ENCODE results near the gene DNPH1. TPM values are rescaled to one million over a fixed set of nuclear protein-coding genes. Genes with fewer than 3 reads are reported as not detected.

Gene DNPH1
- total RNA-seq, 1 experiment from 2014 or later = 43.5 TPM

DNA sequence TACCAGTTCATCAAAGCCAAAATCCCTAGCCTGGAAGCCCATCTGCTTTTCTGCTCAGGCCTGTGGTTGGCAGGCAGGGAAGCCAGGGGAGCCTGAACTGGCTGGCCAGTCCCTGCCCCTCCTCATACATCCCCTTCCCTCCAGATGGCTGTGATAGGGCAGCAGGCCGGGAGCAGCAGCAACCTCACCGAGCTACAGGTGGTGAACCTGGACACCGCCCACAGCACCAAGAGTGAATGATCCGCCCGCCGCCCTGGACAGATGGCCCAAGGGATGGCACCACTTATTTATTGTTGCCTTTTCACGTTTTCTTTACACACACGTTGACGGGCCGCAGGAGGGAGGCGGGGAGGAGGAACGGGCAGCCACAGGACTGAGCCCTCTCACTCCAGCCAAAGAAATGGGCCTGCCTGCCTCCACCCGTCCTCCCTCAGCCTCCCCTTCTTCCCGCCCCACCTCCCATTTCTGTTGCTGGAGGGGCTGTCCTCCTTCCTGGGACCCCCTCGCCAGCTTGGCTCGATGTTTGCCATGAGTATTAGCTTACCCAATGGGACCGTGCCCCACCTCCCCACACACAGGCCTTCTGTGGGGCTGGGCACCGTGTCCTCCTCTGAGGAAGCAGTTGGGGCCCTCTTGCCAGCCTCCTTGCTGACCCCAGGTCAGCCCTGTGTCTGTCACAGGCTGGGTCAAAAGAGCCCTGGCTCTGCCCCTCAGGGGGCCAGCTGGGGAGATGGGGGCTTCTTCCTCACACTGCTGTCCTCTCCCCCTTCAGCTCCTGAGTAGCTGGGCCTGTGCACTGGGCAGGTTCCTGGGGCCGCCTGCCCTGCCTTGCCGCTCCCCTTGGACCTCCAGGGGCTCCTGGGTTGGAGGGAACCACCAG is 50.1 kb downstream of the DNPH1 start:
- Histone ChIP-seq H3K4me1 (replicated peaks; ENCODE audit: insufficient read depth) (peaks cover 31% of the 10 kb centered on the region), H3K4me2 (no peak overlapping the region), H3K4me3 (no peak overlapping the region), H3K79me2 (ENCODE audit: low read depth) (peaks cover 11% of the 10 kb centered on the region; the same call in 1 of the 2 replicates), H3K9me2 (ENCODE audit: insufficient read depth) (no peaks in the 10 kb centered on the region), H3K36me3 (ENCODE audit: low read depth) (peaks cover 9% of the 10 kb centered on the region; the same call in 1 of the 2 replicates), H3K27ac (no peak overlapping the region), H4K20me1 (ENCODE audit: insufficient read depth) (no peaks in the 10 kb centered on the region), H3K27me3 (ENCODE audit: insufficient read depth, low read depth) (no peaks in the 10 kb centered on the region), H3F3A (ENCODE audit: insufficient read depth, low read depth) (peaks cover 25% of the 10 kb centered on the region; the same call in 1 of the 2 replicates), H3K9me3 (ENCODE audit: insufficient read depth, low read depth) (no peaks in the 10 kb centered on the region), H2AFZ (no peak overlapping the region)
- ChIA-PET CTCF (interaction anchor here (0.6 kb wide), 1 partner anchor 226 kb away, joined by 4 read pairs; no protein-coding TSS in a partner anchor), POLR2A (ENCODE audit: unreplicated experiment) (no interaction called here)
- intact Hi-C loops (cut with micrococcal nuclease; ENCODE audit: unreplicated experiment) = loop anchor here (10.0 kb wide), 1 partner anchor 316 kb away; no protein-coding TSS in a partner anchor
- TF ChIP-seq, protein P1, sequence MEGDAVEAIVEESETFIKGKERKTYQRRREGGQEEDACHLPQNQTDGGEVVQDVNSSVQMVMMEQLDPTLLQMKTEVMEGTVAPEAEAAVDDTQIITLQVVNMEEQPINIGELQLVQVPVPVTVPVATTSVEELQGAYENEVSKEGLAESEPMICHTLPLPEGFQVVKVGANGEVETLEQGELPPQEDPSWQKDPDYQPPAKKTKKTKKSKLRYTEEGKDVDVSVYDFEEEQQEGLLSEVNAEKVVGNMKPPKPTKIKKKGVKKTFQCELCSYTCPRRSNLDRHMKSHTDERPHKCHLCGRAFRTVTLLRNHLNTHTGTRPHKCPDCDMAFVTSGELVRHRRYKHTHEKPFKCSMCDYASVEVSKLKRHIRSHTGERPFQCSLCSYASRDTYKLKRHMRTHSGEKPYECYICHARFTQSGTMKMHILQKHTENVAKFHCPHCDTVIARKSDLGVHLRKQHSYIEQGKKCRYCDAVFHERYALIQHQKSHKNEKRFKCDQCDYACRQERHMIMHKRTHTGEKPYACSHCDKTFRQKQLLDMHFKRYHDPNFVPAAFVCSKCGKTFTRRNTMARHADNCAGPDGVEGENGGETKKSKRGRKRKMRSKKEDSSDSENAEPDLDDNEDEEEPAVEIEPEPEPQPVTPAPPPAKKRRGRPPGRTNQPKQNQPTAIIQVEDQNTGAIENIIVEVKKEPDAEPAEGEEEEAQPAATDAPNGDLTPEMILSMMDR (conservative IDR thresholded peaks at IDR 0.05) = no peak
- TF ChIP-seq EZH2 (IDR thresholded peaks at IDR 0.05; ENCODE audit: low read depth) = no peak
- DNase-seq = no peak
- no TSS peak for BruUV-seq (replicated peaks)

DNA sequence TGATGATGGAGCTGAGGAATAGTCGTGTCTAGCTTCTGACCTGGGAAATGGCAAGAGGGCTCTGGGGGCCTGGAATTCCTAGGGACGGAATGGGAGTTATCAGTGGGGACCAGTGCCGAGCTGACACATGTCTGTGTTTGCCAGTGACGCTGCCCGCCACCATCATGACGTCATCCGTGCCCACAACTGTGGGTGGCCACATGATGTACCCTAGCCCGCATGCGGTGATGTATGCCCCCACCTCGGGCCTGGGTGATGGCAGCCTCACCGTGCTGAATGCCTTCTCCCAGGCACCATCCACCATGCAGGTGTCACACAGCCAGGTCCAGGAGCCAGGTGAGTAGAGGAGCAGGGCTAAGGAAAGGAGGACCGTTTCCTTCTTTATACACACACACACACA is 51.1 kb downstream of the DNPH1 start:
- no peak for TF ChIP-seq EZH2 (IDR thresholded peaks at IDR 0.05; ENCODE audit: low read depth)
- TF ChIP-seq, protein P1 (conservative IDR thresholded peaks at IDR 0.05) = no peak
- no peaks in the 10 kb centered on the region for H3K9me2 ChIP-seq (ENCODE audit: insufficient read depth)
- no TSS peak for BruUV-seq (replicated peaks)
- H4K20me1 ChIP-seq (ENCODE audit: insufficient read depth) = peaks cover 8% of the 10 kb centered on the region; the same call in 1 of the 2 replicates
- CTCF ChIA-PET = interaction anchor here (0.7 kb wide), 1 partner anchor 87 kb away, joined by 7 read pairs; no protein-coding TSS in a partner anchor
- peaks cover 21% of the 10 kb centered on the region for H3K79me2 ChIP-seq (ENCODE audit: low read depth)
- no peak for DNase-seq
- H3K4me3 ChIP-seq = no peak overlapping the region
- no peaks in the 10 kb centered on the region for H3K9me3 ChIP-seq (ENCODE audit: insufficient read depth, low read depth)
- peaks cover 38% of the 10 kb centered on the region for H3K4me1 ChIP-seq (replicated peaks; ENCODE audit: insufficient read depth)
- POLR2A ChIA-PET (ENCODE audit: unreplicated experiment) = interaction anchor here (0.6 kb wide), 1 partner anchor 458 kb away, joined by 4 read pairs; no protein-coding TSS in a partner anchor
- H2AFZ ChIP-seq = no peak overlapping the region
- no peak overlapping the region for H3K4me2 ChIP-seq
- no peak overlapping the region for H3K27ac ChIP-seq
- peaks cover 9% of the 10 kb centered on the region; the same call in 1 of the 2 replicates for H3K36me3 ChIP-seq (ENCODE audit: low read depth)
- H3F3A ChIP-seq (ENCODE audit: insufficient read depth, low read depth) = peaks cover 35% of the 10 kb centered on the region
- intact Hi-C loops (cut with micrococcal nuclease; ENCODE audit: unreplicated experiment) = loop anchor here (10.0 kb wide), 1 partner anchor 317 kb away; no protein-coding TSS in a partner anchor
- no peaks in the 10 kb centered on the region for H3K27me3 ChIP-seq (ENCODE audit: insufficient read depth, low read depth)

- peaks cover 9% of the 10 kb centered on the region; the same call in 1 of the 2 replicates for H3K36me3 ChIP-seq (ENCODE audit: low read depth)
- H3K27ac ChIP-seq = no peak overlapping the region
- H3K4me1 ChIP-seq (replicated peaks; ENCODE audit: insufficient read depth) = peaks cover 33% of the 10 kb centered on the region
- H3F3A ChIP-seq (ENCODE audit: insufficient read depth, low read depth) = peaks cover 27% of the 10 kb centered on the region
- intact Hi-C loops (cut with micrococcal nuclease; ENCODE audit: unreplicated experiment) = loop anchor here (10.0 kb wide), 1 partner anchor 318 kb away; no protein-coding TSS in a partner anchor
- no TSS peak for BruUV-seq (replicated peaks)
- H3K27me3 ChIP-seq (ENCODE audit: insufficient read depth, low read depth) = no peaks in the 10 kb centered on the region
- TF ChIP-seq, protein P1 (conservative IDR thresholded peaks at IDR 0.05) = no peak
- H4K20me1 ChIP-seq (ENCODE audit: insufficient read depth) = peaks cover 9% of the 10 kb centered on the region; the same call in 1 of the 2 replicates
- CTCF ChIA-PET = no interaction called here
- H3K79me2 ChIP-seq (ENCODE audit: low read depth) = peaks cover 36% of the 10 kb centered on the region
- H3K4me2 ChIP-seq = no peak overlapping the region
- no peaks in the 10 kb centered on the region for H3K9me3 ChIP-seq (ENCODE audit: insufficient read depth, low read depth)
- POLR2A ChIA-PET (ENCODE audit: unreplicated experiment) = no interaction called here
- no peak overlapping the region for H3K4me3 ChIP-seq
- H2AFZ ChIP-seq = no peak overlapping the region
- no peaks in the 10 kb centered on the region for H3K9me2 ChIP-seq (ENCODE audit: insufficient read depth)
- DNase-seq = no peak
These were observed 52.9 kb downstream of the DNPH1 start for GRCh38 chr6:43176423-43176786.

Measured in PC-9 (cell line).